HUES48 (cell line): ENCODE data around the gene CERS6.
"Not testable (repeated sequence)": the region's sequence is repeated elsewhere in the genome, so short reads cannot be mapped to it uniquely, and the experiment has no call there.

Experiments
- H3K27ac ChIP-seq: one replicate; pipeline ENCODE4 v1.7.0; 2013; ENCODE audit warnings: low read depth, low read length, inconsistent platforms
- H3K27me3 ChIP-seq: 2 replicates; pipeline ENCODE4 v1.6.1; 2013; ENCODE audit warnings: mild to moderate bottlenecking, low read length; ENCODE audit not compliant: control insufficient read depth, insufficient read depth
- H3K36me3 ChIP-seq: 2 replicates; pipeline ENCODE4 v1.6.1; 2013; ENCODE audit warnings: low read length; ENCODE audit not compliant: control insufficient read depth, insufficient read depth
- H3K4me1 ChIP-seq: 2 replicates; pipeline ENCODE4 v1.6.1; 2013; ENCODE audit warnings: mild to moderate bottlenecking, low read length; ENCODE audit not compliant: control insufficient read depth, insufficient read depth
- H3K4me3 ChIP-seq: 2 replicates; pipeline ENCODE4 v1.5.1; 2013; ENCODE audit warnings: mild to moderate bottlenecking, low read depth, low read length
- H3K9ac ChIP-seq: 2 replicates; pipeline ENCODE4 v1.6.1; 2013; ENCODE audit warnings: mild to moderate bottlenecking, low read depth, low read length, moderate library complexity
- H3K9me3 ChIP-seq: 2 replicates; pipeline ENCODE4 v1.6.1; 2013; ENCODE audit warnings: low read length; ENCODE audit not compliant: control insufficient read depth, insufficient read depth

CERS6 gene

GRCh38 chr2:168658706-168659105 lies 202.6 kb downstream of the CERS6 start:
- Histone ChIP-seq H3K4me3 (no peak overlapping the region), H3K9me3 (no peaks in the 10 kb centered on the region), H3K27ac (no peak overlapping the region), H3K27me3 (no peaks in the 10 kb centered on the region), H3K36me3 (no peaks in the 10 kb centered on the region), H3K9ac (no peak overlapping the region), H3K4me1 (peaks cover 32% of the 10 kb centered on the region)

GRCh38 chr2:168660870-168661862 lies 205.1 kb downstream of the CERS6 start:
- H3K4me1 ChIP-seq: peaks cover 32% of the 10 kb centered on the region
- H3K4me3 ChIP-seq: no peak overlapping the region
- no peaks in the 10 kb centered on the region for H3K36me3 ChIP-seq
- H3K9ac ChIP-seq: no peak overlapping the region
- no peaks in the 10 kb centered on the region for H3K9me3 ChIP-seq
- no peaks in the 10 kb centered on the region for H3K27me3 ChIP-seq
- H3K27ac ChIP-seq: peak overlapping the region; percentile 74

GRCh38 chr2:168661863-168662256 lies 205.8 kb downstream of the CERS6 start:
- Histone ChIP-seq H3K27me3 (no peaks in the 10 kb centered on the region), H3K4me1 (peaks cover 32% of the 10 kb centered on the region), H3K4me3 (no peak overlapping the region), H3K9ac (no peak overlapping the region), H3K27ac (no peak overlapping the region), H3K9me3 (no peaks in the 10 kb centered on the region), H3K36me3 (no peaks in the 10 kb centered on the region)

- Histone ChIP-seq H3K9me3 (no peaks in the 10 kb centered on the region), H3K27ac (peak overlapping the region; percentile 10), H3K4me1 (peaks cover 32% of the 10 kb centered on the region), H3K36me3 (no peaks in the 10 kb centered on the region), H3K27me3 (no peaks in the 10 kb centered on the region), H3K9ac (no peak overlapping the region), H3K4me3 (no peak overlapping the region)
These were observed 206.7 kb downstream of the CERS6 start for GRCh38 chr2:168662651-168663208.

- no peak overlapping the region for H3K27ac ChIP-seq
- H3K4me3 ChIP-seq: no peak overlapping the region
- no peaks in the 10 kb centered on the region for H3K27me3 ChIP-seq
- no peaks in the 10 kb centered on the region for H3K9me3 ChIP-seq
- no peaks in the 10 kb centered on the region for H3K36me3 ChIP-seq
- H3K4me1 ChIP-seq: peaks cover 32% of the 10 kb centered on the region
- no peak overlapping the region for H3K9ac ChIP-seq
These were observed 207.9 kb downstream of the CERS6 start for GRCh38 chr2:168663993-168664392.

- not testable (repeated sequence) for H3K9me3 ChIP-seq, H3K27ac ChIP-seq, H3K9ac ChIP-seq, H3K36me3 ChIP-seq, H3K27me3 ChIP-seq, H3K4me3 ChIP-seq
- H3K4me1 ChIP-seq: peaks cover 29% of the 10 kb centered on the region
These were observed 208.6 kb downstream of the CERS6 start for GRCh38 chr2:168664715-168665114.

DNA sequence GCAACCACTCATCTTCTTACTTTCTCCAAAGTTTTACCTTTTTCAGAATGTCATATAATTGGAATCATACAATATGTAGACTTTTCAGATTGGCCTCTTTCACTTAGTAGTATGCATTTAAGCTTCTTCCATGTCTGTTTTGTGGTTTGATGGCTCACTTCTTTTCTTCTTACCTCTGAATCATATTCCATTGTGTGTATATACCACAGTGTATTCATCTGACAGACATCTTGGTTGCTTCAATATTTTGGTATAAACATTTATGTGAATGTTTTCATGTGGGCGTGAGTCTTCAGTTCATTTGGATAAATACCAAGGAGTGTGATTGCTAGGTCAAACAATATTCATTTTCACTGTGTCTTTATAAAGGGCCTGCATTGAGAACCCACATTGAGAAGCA lies 210.3 kb downstream of the CERS6 start:
- Histone ChIP-seq H3K27me3 (no peaks in the 10 kb centered on the region), H3K27ac (no peak overlapping the region), H3K4me1 (peaks cover 19% of the 10 kb centered on the region), H3K9ac (no peak overlapping the region), H3K9me3 (no peaks in the 10 kb centered on the region), H3K36me3 (no peaks in the 10 kb centered on the region), H3K4me3 (no peak overlapping the region)

GRCh38 chr2:168667156-168667555 lies 211.1 kb downstream of the CERS6 start:
- Histone ChIP-seq H3K4me3 (no peak overlapping the region), H3K27me3 (no peaks in the 10 kb centered on the region), H3K27ac (no peak overlapping the region), H3K9me3 (no peaks in the 10 kb centered on the region), H3K9ac (no peak overlapping the region), H3K4me1 (peaks cover 13% of the 10 kb centered on the region), H3K36me3 (no peaks in the 10 kb centered on the region)

GRCh38 chr2:168669151-168669550 lies 213.1 kb downstream of the CERS6 start:
- H3K4me1 ChIP-seq: peaks cover 7% of the 10 kb centered on the region; the same call in 1 of the 2 replicates
- H3K36me3 ChIP-seq: no peaks in the 10 kb centered on the region
- H3K4me3 ChIP-seq: no peak overlapping the region
- H3K9me3 ChIP-seq: no peaks in the 10 kb centered on the region
- H3K27ac ChIP-seq: no peak overlapping the region
- H3K9ac ChIP-seq: no peak overlapping the region
- H3K27me3 ChIP-seq: no peaks in the 10 kb centered on the region

DNA sequence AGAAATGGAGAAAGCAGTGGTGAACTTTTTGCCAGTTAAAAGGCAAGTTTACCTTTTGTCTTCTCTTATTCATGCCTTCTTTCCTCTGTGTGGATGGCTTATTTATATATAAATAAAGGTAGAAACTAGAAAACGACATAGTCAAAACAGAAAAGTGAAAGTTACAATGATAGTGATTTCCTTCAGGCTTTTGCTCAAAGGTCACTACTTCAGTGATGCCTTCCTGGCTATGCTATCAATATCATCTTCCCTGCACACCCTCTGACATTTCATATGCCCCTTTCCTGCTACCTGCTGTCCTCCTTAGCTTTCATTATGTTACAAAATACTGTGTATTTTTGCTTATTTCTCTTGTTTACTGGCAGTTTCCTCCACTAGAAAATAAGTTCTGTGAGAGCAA lies 214.4 kb downstream of the CERS6 start:
- Histone ChIP-seq H3K9ac (no peak overlapping the region), H3K27me3 (no peaks in the 10 kb centered on the region), H3K9me3 (no peaks in the 10 kb centered on the region), H3K27ac (no peak overlapping the region), H3K36me3 (no peaks in the 10 kb centered on the region), H3K4me1 (peaks cover 7% of the 10 kb centered on the region; the same call in 1 of the 2 replicates), H3K4me3 (no peak overlapping the region)

DNA sequence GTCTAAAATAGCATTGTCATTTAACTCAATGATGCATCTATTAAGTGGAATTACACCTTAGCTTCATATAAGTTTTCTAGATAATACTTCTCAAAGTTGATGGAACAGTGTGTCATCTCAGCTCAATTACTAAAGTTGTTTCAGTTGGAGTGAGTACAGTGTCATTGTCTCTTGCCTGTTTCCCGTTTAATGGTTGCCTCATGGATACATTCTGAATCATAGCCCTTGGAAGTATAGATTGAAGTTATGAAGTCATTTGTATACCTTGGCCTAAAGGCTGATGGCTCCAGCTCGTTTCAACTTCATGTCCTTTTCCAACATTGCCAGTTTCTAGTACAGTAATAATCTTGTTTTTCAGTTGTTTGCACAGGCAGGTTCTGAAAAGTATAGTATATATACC lies 215.9 kb downstream of the CERS6 start:
- no peak overlapping the region for H3K4me3 ChIP-seq
- H3K27me3 ChIP-seq: no peaks in the 10 kb centered on the region
- peaks cover 7% of the 10 kb centered on the region; the same call in 1 of the 2 replicates for H3K4me1 ChIP-seq
- H3K9ac ChIP-seq: no peak overlapping the region
- no peak overlapping the region for H3K27ac ChIP-seq
- H3K36me3 ChIP-seq: no peaks in the 10 kb centered on the region
- no peaks in the 10 kb centered on the region for H3K9me3 ChIP-seq
